ENCODE measurements around the gene LAMA2.

LAMA2 gene

GRCh38 chr6:129335792-129336191 is 452.9 kb downstream of the LAMA2 start:
- no peaks in the 10 kb centered on the region for H3K36me3 ChIP-seq (ENCODE audit: control insufficient read depth in 4 of 4, insufficient read depth in 4 of 4, low read length in 3 of 4)
- H3K4me3 ChIP-seq (ENCODE audit: control insufficient read depth in 1 of 7, extremely low read depth in 1 of 7, insufficient read depth in 4 of 7, low read depth in 2 of 7, low read length in 6 of 7) = no peak overlapping the region
- no peaks in the 10 kb centered on the region for H3K4me1 ChIP-seq (ENCODE audit: control extremely low read depth in 1 of 4, control insufficient read depth in 4 of 4, insufficient read depth in 4 of 4, low read length in 3 of 4)
- H3K27me3 ChIP-seq (replicated peaks in 2 of 5; ENCODE audit: control insufficient read depth in 4 of 5, insufficient read depth in 5 of 5, low read length in 4 of 5) = peaks cover 0 to 4% (median 0%) of the 10 kb centered on the region in 5 experiments
- no peak overlapping the region for H3K27ac ChIP-seq (ENCODE audit: insufficient read depth in 1 of 2, low read depth in 1 of 2, low read length in 2 of 2, poor library complexity in 1 of 2, severe bottlenecking in 2 of 2)
- ChIA-PET POLR2A (no interaction called here), CTCF (no interaction called here)
- no peak for DNase-seq
- no peaks in the 10 kb centered on the region for H3K9me3 ChIP-seq (ENCODE audit: control extremely low read depth in 1 of 5, control insufficient read depth in 4 of 5, insufficient read depth in 2 of 5, low read depth in 1 of 5, low read length in 4 of 5)
- 93% methylated on average over 3 of the region's 4 CpGs for WGBS (ENCODE audit: insufficient coverage)

- Histone ChIP-seq H3K4me1 (ENCODE audit: control extremely low read depth in 1 of 4, control insufficient read depth in 4 of 4, insufficient read depth in 4 of 4, low read length in 3 of 4) (no peaks in the 10 kb centered on the region), H3K27ac (ENCODE audit: insufficient read depth in 1 of 2, low read depth in 1 of 2, low read length in 2 of 2, poor library complexity in 1 of 2, severe bottlenecking in 2 of 2) (no peak overlapping the region), H3K9me3 (ENCODE audit: control extremely low read depth in 1 of 5, control insufficient read depth in 4 of 5, insufficient read depth in 2 of 5, low read depth in 1 of 5, low read length in 4 of 5) (no peaks in the 10 kb centered on the region), H3K27me3 (replicated peaks in 2 of 5; ENCODE audit: control insufficient read depth in 4 of 5, insufficient read depth in 5 of 5, low read length in 4 of 5) (peaks cover 0 to 5% (median 0%) of the 10 kb centered on the region in 5 experiments), H3K4me3 (ENCODE audit: control insufficient read depth in 1 of 7, extremely low read depth in 1 of 7, insufficient read depth in 4 of 7, low read depth in 2 of 7, low read length in 6 of 7) (no peak overlapping the region), H3K36me3 (ENCODE audit: control insufficient read depth in 4 of 4, insufficient read depth in 4 of 4, low read length in 3 of 4) (no peaks in the 10 kb centered on the region)
- ChIA-PET CTCF (interaction anchor here (1.0 kb wide), 1 partner anchor 10 kb away, joined by 4 read pairs; no protein-coding TSS in a partner anchor), POLR2A (no interaction called here)
- DNase-seq = no peak
- WGBS (ENCODE audit: insufficient coverage) = 95% methylated on average over 4 of the region's 4 CpGs
Observed at GRCh38 chr6:129338683-129339082, 455.7 kb downstream of the LAMA2 start.

- CTCF ChIA-PET = no interaction called here
- Histone ChIP-seq H3K27me3 (replicated peaks in 2 of 5; ENCODE audit: control insufficient read depth in 4 of 5, insufficient read depth in 5 of 5, low read length in 4 of 5) (peaks cover 0 to 5% (median 0%) of the 10 kb centered on the region in 5 experiments), H3K4me1 (ENCODE audit: control extremely low read depth in 1 of 4, control insufficient read depth in 4 of 4, insufficient read depth in 4 of 4, low read length in 3 of 4) (no peaks in the 10 kb centered on the region), H3K4me3 (ENCODE audit: control insufficient read depth in 1 of 7, extremely low read depth in 1 of 7, insufficient read depth in 4 of 7, low read depth in 2 of 7, low read length in 6 of 7) (no peak overlapping the region), H3K9me3 (ENCODE audit: control extremely low read depth in 1 of 5, control insufficient read depth in 4 of 5, insufficient read depth in 2 of 5, low read depth in 1 of 5, low read length in 4 of 5) (no peaks in the 10 kb centered on the region), H3K27ac (ENCODE audit: insufficient read depth in 1 of 2, low read depth in 1 of 2, low read length in 2 of 2, poor library complexity in 1 of 2, severe bottlenecking in 2 of 2) (no peak overlapping the region), H3K36me3 (ENCODE audit: control insufficient read depth in 4 of 4, insufficient read depth in 4 of 4, low read length in 3 of 4) (no peaks in the 10 kb centered on the region)
- POLR2A ChIA-PET = no interaction called here
- DNase-seq = no peak
- WGBS (ENCODE audit: insufficient coverage) = no CpG with 5 or more reads among the region's 4 CpGs
Observed at GRCh38 chr6:129340983-129341382, 458.0 kb downstream of the LAMA2 start.

- H3K27ac ChIP-seq (ENCODE audit: insufficient read depth in 1 of 2, low read depth in 1 of 2, low read length in 2 of 2, poor library complexity in 1 of 2, severe bottlenecking in 2 of 2) = no peak overlapping the region
- WGBS (ENCODE audit: insufficient coverage) = 80% methylated on average over 1 of the region's 2 CpGs
- H3K36me3 ChIP-seq (ENCODE audit: control insufficient read depth in 4 of 4, insufficient read depth in 4 of 4, low read length in 3 of 4) = no peaks in the 10 kb centered on the region
- peaks cover 0 to 6% (median 2%) of the 10 kb centered on the region in 5 experiments for H3K27me3 ChIP-seq (replicated peaks in 2 of 5; ENCODE audit: control insufficient read depth in 4 of 5, insufficient read depth in 5 of 5, low read length in 4 of 5)
- no peaks in the 10 kb centered on the region for H3K4me1 ChIP-seq (ENCODE audit: control extremely low read depth in 1 of 4, control insufficient read depth in 4 of 4, insufficient read depth in 4 of 4, low read length in 3 of 4)
- CTCF ChIA-PET = no interaction called here
- POLR2A ChIA-PET = no interaction called here
- no peak overlapping the region for H3K4me3 ChIP-seq (ENCODE audit: control insufficient read depth in 1 of 7, extremely low read depth in 1 of 7, insufficient read depth in 4 of 7, low read depth in 2 of 7, low read length in 6 of 7)
- DNase-seq = no peak
- no peaks in the 10 kb centered on the region for H3K9me3 ChIP-seq (ENCODE audit: control extremely low read depth in 1 of 5, control insufficient read depth in 4 of 5, insufficient read depth in 2 of 5, low read depth in 1 of 5, low read length in 4 of 5)
Observed at GRCh38 chr6:129342243-129342642, 459.3 kb downstream of the LAMA2 start.

- H3K36me3 ChIP-seq (ENCODE audit: control insufficient read depth in 4 of 4, insufficient read depth in 4 of 4, low read length in 3 of 4) = no peaks in the 10 kb centered on the region
- ChIA-PET CTCF (no interaction called here), POLR2A (no interaction called here)
- WGBS (ENCODE audit: insufficient coverage) = no CpG with 5 or more reads among the region's 2 CpGs
- peaks cover 0 to 6% (median 2%) of the 10 kb centered on the region in 5 experiments for H3K27me3 ChIP-seq (replicated peaks in 2 of 5; ENCODE audit: control insufficient read depth in 4 of 5, insufficient read depth in 5 of 5, low read length in 4 of 5)
- H3K4me3 ChIP-seq (ENCODE audit: control insufficient read depth in 1 of 7, extremely low read depth in 1 of 7, insufficient read depth in 4 of 7, low read depth in 2 of 7, low read length in 6 of 7) = no peak overlapping the region
- no peak overlapping the region for H3K27ac ChIP-seq (ENCODE audit: insufficient read depth in 1 of 2, low read depth in 1 of 2, low read length in 2 of 2, poor library complexity in 1 of 2, severe bottlenecking in 2 of 2)
- H3K4me1 ChIP-seq (ENCODE audit: control extremely low read depth in 1 of 4, control insufficient read depth in 4 of 4, insufficient read depth in 4 of 4, low read length in 3 of 4) = no peaks in the 10 kb centered on the region
- H3K9me3 ChIP-seq (ENCODE audit: control extremely low read depth in 1 of 5, control insufficient read depth in 4 of 5, insufficient read depth in 2 of 5, low read depth in 1 of 5, low read length in 4 of 5) = no peaks in the 10 kb centered on the region
- no peak for DNase-seq
Observed at GRCh38 chr6:129342796-129343195, 459.9 kb downstream of the LAMA2 start.

- Histone ChIP-seq H3K27ac (ENCODE audit: insufficient read depth in 1 of 2, low read depth in 1 of 2, low read length in 2 of 2, poor library complexity in 1 of 2, severe bottlenecking in 2 of 2) (no peak overlapping the region), H3K9me3 (ENCODE audit: control extremely low read depth in 1 of 5, control insufficient read depth in 4 of 5, insufficient read depth in 2 of 5, low read depth in 1 of 5, low read length in 4 of 5) (no peaks in the 10 kb centered on the region), H3K4me3 (ENCODE audit: control insufficient read depth in 1 of 7, extremely low read depth in 1 of 7, insufficient read depth in 4 of 7, low read depth in 2 of 7, low read length in 6 of 7) (no peak overlapping the region), H3K27me3 (replicated peaks in 2 of 5; ENCODE audit: control insufficient read depth in 4 of 5, insufficient read depth in 5 of 5, low read length in 4 of 5) (peaks cover 0 to 4% (median 2%) of the 10 kb centered on the region in 5 experiments), H3K4me1 (ENCODE audit: control extremely low read depth in 1 of 4, control insufficient read depth in 4 of 4, insufficient read depth in 4 of 4, low read length in 3 of 4) (no peaks in the 10 kb centered on the region), H3K36me3 (ENCODE audit: control insufficient read depth in 4 of 4, insufficient read depth in 4 of 4, low read length in 3 of 4) (no peaks in the 10 kb centered on the region)
- DNase-seq = no peak
- 100% methylated on average over 2 of the region's 3 CpGs for WGBS (ENCODE audit: insufficient coverage)
- ChIA-PET POLR2A (no interaction called here), CTCF (no interaction called here)
Observed at GRCh38 chr6:129344379-129344778, 461.4 kb downstream of the LAMA2 start.

GRCh38 chr6:129345890-129346289 is 463.0 kb downstream of the LAMA2 start:
- WGBS (ENCODE audit: insufficient coverage) = 44% methylated on average over 1 of the region's 2 CpGs
- no peaks in the 10 kb centered on the region for H3K36me3 ChIP-seq (ENCODE audit: control insufficient read depth in 4 of 4, insufficient read depth in 4 of 4, low read length in 3 of 4)
- no peaks in the 10 kb centered on the region for H3K4me1 ChIP-seq (ENCODE audit: control extremely low read depth in 1 of 4, control insufficient read depth in 4 of 4, insufficient read depth in 4 of 4, low read length in 3 of 4)
- no peak overlapping the region for H3K4me3 ChIP-seq (ENCODE audit: control insufficient read depth in 1 of 7, extremely low read depth in 1 of 7, insufficient read depth in 4 of 7, low read depth in 2 of 7, low read length in 6 of 7)
- POLR2A ChIA-PET = no interaction called here
- CTCF ChIA-PET = no interaction called here
- H3K27me3 ChIP-seq (replicated peaks in 2 of 5; ENCODE audit: control insufficient read depth in 4 of 5, insufficient read depth in 5 of 5, low read length in 4 of 5) = peaks cover 0 to 4% (median 2%) of the 10 kb centered on the region in 5 experiments
- no peak overlapping the region for H3K27ac ChIP-seq (ENCODE audit: insufficient read depth in 1 of 2, low read depth in 1 of 2, low read length in 2 of 2, poor library complexity in 1 of 2, severe bottlenecking in 2 of 2)
- H3K9me3 ChIP-seq (ENCODE audit: control extremely low read depth in 1 of 5, control insufficient read depth in 4 of 5, insufficient read depth in 2 of 5, low read depth in 1 of 5, low read length in 4 of 5) = no peaks in the 10 kb centered on the region
- no peak for DNase-seq

Data from common myeloid progenitor, CD34-positive (primary cell).